BLaER1 (cell line): ENCODE data around the gene FANCE.

Experiments used
- H3K27ac ChIP-seq: shearing (Covaris generic); formaldehyde crosslinking; 2 replicates; pipeline ENCODE4 v1.8.1; 2022
- H3K27me3 ChIP-seq: shearing (Covaris generic); formaldehyde crosslinking; 2 replicates; pipeline ENCODE4 v1.8.1; 2022
- H3K36me3 ChIP-seq: shearing (Covaris generic); formaldehyde crosslinking; 2 replicates; pipeline ENCODE4 v1.8.1; 2022
- H3K4me1 ChIP-seq: shearing (Covaris generic); formaldehyde crosslinking; 2 replicates; pipeline ENCODE4 v1.8.1; 2022
- H3K4me2 ChIP-seq: shearing (Covaris generic); formaldehyde crosslinking; 2 replicates; pipeline ENCODE4 v1.8.1; 2022
- H3K4me3 ChIP-seq: shearing (Covaris generic); formaldehyde crosslinking; 2 replicates; pipeline ENCODE4 v1.8.1; 2022
- H3K9ac ChIP-seq: shearing (Covaris generic); formaldehyde crosslinking; 2 replicates; pipeline ENCODE4 v1.8.1; 2022
- H3K9me3 ChIP-seq: shearing (Covaris generic); formaldehyde crosslinking; 2 replicates; pipeline ENCODE4 v1.8.1; 2022
- H4K20me1 ChIP-seq: shearing (Covaris generic); formaldehyde crosslinking; 2 replicates; pipeline ENCODE4 v1.8.1; 2022
- Cebpa-rat ChIP-seq: shearing (Covaris generic); IDR thresholded peaks from 2 replicates; pipeline ENCODE4 v1.8.1; 2022

The FANCE gene

DNA sequence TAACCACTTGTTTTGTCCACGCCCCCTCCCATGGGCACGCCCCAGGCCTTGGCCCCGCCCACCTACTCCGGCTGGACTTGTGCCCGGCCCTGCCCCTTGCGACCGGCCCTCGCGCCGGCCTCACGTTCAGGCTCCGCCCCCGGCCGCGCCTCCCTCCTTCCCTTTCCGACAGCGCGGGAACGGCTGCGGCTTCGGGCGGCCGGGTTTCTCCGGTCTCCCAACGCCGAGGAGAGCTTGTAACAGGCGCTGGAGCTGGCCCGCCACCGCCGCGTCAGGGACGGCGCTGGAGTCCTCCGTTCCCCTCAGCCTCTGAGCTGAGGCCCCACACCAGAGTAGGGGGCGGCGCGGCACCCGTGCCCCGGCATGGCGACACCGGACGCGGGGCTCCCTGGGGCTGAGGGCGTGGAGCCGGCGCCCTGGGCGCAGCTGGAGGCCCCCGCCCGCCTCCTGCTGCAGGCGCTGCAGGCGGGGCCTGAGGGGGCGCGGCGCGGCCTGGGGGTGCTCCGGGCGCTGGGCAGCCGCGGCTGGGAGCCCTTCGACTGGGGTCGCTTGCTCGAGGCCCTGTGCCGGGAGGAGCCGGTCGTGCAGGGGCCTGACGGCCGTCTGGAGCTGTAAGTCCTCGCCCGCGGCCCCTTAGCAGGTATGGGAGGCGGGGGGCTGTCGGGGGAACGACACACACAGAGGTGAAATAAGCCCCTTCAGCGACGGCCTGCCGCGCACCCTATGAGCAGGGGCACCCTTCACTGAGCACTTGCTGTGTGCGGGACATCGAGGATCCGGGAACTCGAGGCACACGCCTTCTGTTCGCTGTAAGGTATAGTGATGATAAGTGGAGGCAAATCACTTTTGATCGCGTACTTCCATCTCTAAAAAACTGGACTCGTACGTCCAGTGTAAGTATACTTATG, at the start of gene FANCE:
Gene FANCE (plus strand): TSS at position 156 of the 908 bp plus-strand sequence. CDS start 208 bp downstream, at position 364.
- Histone ChIP-seq H3K9ac (peak within 1 kb of the TSS; percentile 84), H3K4me3 (peak within 1 kb of the TSS; percentile 82), H3K27me3 (no peaks in the 10 kb centered on the region), H3K4me1 (peaks cover 35% of the 10 kb centered on the region), H3K36me3 (peaks cover 24% of the 10 kb centered on the region), H3K4me2 (peak within 1 kb of the TSS; percentile 97), H3K27ac (peak within 1 kb of the TSS; percentile 80), H3K9me3 (no peaks in the 10 kb centered on the region), H4K20me1 (peaks cover 5% of the 10 kb centered on the region)
- no peak for TF ChIP-seq Cebpa-rat

DNA sequence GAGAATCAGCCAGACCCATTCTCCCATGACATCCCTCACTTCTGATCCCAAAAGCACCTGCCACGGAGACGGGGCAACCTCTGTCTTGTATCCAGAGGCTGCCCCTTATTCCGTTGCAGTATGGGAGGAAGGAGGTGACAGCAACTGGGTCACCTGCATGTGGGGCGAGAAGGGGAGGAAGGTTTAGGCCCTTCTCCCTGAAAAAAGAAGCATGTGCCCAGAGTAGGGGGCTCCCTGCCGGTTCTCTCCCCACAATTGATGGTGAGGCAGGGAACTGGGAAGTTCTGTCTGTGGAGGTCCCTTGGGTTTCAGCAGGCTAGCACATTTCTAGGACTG, 49.3 kb upstream of the FANCE start:
- no peak for TF ChIP-seq Cebpa-rat
- H3K4me1 ChIP-seq = peaks cover 16% of the 10 kb centered on the region
- no peaks in the 10 kb centered on the region for H3K9me3 ChIP-seq
- peaks cover 49% of the 10 kb centered on the region; the same call in 1 of the 2 replicates for H4K20me1 ChIP-seq
- no peaks in the 10 kb centered on the region for H3K36me3 ChIP-seq
- no peak overlapping the region for H3K9ac ChIP-seq
- no peak overlapping the region for H3K27ac ChIP-seq
- no peaks in the 10 kb centered on the region for H3K27me3 ChIP-seq
- no peak overlapping the region for H3K4me2 ChIP-seq
- no peak overlapping the region for H3K4me3 ChIP-seq

DNA sequence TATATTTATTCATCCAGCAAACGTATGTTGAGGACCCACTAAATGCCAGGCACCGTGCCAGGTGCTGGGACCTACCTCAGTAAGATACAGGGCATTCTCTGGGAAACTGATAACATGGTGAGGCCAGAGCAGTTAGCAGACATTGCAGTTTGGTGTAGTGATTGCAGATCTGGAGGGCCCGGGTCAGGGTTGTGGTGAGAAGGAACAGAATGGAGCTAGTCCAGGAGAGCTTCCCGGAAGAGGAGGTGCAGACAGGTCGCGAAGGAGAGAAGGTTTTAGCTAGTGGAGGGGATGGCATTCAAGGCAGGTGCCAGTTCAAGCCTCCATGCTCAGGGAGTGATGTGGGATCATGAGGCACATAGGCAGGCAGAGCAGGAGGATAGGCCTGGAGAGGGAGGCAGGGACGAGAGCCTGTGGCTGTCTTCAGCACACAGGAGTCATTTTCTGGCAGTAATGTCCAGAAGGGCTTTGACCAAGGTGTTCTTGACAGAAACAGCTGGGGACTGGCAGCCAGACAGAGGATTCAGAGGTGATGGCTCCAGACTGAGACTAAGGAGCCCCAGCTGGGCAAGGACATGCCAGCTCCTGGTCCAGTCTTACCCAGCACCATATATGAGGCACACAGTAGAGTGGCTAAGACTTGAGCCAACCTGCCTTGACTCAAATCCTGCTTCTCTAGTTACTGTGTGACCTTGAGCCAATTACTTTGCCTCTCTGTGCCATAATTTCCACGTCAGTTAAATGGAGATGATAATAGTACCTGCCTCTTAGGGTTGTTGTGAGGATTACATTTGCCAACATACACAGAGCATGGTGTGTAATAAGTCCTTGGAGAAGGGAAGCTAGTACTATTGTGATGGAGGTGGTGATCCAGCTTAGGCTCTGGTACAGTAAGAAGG, 48.3 kb upstream of the FANCE start:
- Histone ChIP-seq H3K4me2 (no peak overlapping the region), H3K9me3 (no peaks in the 10 kb centered on the region), H3K27me3 (no peaks in the 10 kb centered on the region), H4K20me1 (peaks cover 59% of the 10 kb centered on the region; the same call in 1 of the 2 replicates), H3K36me3 (no peaks in the 10 kb centered on the region), H3K4me3 (no peak overlapping the region), H3K4me1 (peaks cover 23% of the 10 kb centered on the region), H3K27ac (no peak overlapping the region), H3K9ac (no peak overlapping the region)
- TF ChIP-seq Cebpa-rat = no peak

DNA sequence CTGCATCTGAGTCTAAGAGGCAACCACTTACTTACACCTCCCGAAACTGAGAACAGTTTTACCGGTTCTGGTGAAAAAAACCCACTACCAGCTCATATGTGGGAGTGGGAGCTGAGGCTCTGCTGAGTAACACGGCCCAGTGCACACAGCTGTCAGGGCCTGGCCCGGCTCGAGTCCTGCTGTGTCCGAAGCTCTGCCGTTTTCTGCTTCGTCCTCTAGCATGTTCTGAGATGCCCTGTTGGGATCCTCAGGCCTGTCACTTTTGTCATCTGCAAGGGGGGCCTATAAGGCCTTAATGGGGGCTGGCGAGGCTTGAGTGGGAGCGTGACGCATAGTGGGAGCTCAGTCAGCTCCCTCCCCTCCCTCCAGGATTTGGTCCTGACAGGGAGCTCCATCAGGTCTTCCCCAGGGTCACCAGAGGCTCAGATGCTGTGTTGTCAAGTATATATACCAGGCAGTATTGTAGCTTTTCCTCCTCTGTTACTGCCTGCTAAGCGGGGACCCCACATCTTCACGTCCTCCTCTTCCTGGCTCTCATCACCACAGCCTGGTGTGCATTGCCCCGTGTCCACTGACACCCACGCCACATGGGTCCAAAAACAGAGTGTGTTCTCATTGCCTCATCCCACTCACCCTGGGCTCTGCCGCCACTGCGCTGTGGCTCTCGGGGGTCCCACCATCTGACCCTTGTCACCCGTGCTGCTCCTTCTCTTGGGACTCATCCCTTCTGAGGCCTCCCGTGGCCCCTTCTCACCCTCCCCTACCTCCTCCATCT, 45.2 kb upstream of the FANCE start:
- Histone ChIP-seq H3K4me2 (peak overlapping the region; percentile 34), H3K36me3 (peaks cover 10% of the 10 kb centered on the region), H3K4me1 (peaks cover 43% of the 10 kb centered on the region), H4K20me1 (peaks cover 73% of the 10 kb centered on the region; the same call in 1 of the 2 replicates), H3K9me3 (no peaks in the 10 kb centered on the region), H3K27ac (no peak overlapping the region), H3K9ac (no peak overlapping the region), H3K4me3 (no peak overlapping the region), H3K27me3 (no peaks in the 10 kb centered on the region)
- no peak for TF ChIP-seq Cebpa-rat

DNA sequence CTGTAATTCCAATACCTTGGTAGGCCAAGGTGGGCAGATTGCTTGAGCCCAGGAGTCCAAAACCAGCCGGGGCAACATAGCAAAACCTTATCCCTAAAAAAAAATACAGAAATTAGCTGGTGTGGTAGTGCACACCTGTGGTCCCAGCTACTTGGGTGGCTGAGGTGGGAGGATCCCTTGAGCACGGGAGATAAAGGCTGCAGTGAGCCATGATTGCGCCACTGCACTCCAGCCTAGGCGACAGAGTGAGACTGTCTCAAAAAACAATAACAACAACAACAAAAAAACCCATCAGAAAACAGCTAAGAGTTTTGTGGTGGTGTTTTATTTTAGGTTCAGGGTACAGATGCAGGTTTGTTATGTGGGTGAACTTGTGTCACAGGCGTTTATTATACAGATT, 42.9 kb upstream of the FANCE start:
- H3K27ac ChIP-seq = no peak overlapping the region
- H3K9me3 ChIP-seq = no peaks in the 10 kb centered on the region
- peaks cover 44% of the 10 kb centered on the region for H3K4me1 ChIP-seq
- H3K4me2 ChIP-seq = no peak overlapping the region
- no peak for TF ChIP-seq Cebpa-rat
- no peaks in the 10 kb centered on the region for H3K27me3 ChIP-seq
- H3K4me3 ChIP-seq = no peak overlapping the region
- H3K9ac ChIP-seq = no peak overlapping the region
- H3K36me3 ChIP-seq = peaks cover 31% of the 10 kb centered on the region
- peaks cover 52% of the 10 kb centered on the region; the same call in 1 of the 2 replicates for H4K20me1 ChIP-seq

- Histone ChIP-seq H3K27ac (no peak overlapping the region), H3K36me3 (peaks cover 39% of the 10 kb centered on the region), H3K4me1 (peaks cover 53% of the 10 kb centered on the region), H4K20me1 (peaks cover 54% of the 10 kb centered on the region), H3K9me3 (no peaks in the 10 kb centered on the region), H3K4me3 (no peak overlapping the region), H3K9ac (no peak overlapping the region), H3K27me3 (no peaks in the 10 kb centered on the region), H3K4me2 (peak overlapping the region; percentile 76)
- no peak for TF ChIP-seq Cebpa-rat
Measured at GRCh38 chr6:35410131-35410530, 42.0 kb upstream of the FANCE start.

DNA sequence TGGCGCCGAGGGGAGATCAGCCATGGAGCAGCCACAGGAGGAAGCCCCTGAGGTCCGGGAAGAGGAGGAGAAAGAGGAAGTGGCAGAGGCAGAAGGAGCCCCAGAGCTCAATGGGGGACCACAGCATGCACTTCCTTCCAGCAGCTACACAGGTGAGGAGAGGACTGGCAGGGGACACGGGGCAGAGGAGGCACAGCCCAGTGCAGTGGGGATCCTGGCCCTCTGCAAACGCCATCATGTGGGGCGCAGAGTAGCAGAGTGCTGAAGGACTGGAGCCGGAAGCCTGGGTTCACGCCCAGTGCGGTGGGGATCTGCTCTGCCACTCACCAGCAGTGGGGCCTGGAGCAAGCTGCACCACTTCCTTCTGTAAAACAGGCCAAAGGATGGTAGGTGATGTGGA, 41.1 kb upstream of the FANCE start:
- Histone ChIP-seq H3K4me2 (peak overlapping the region; percentile 76), H3K27me3 (no peaks in the 10 kb centered on the region), H3K4me3 (no peak overlapping the region), H3K9me3 (no peaks in the 10 kb centered on the region), H3K9ac (no peak overlapping the region), H3K4me1 (peaks cover 56% of the 10 kb centered on the region), H3K27ac (peak overlapping the region; percentile 44; the same call in 1 of the 2 replicates), H3K36me3 (peaks cover 39% of the 10 kb centered on the region), H4K20me1 (peaks cover 49% of the 10 kb centered on the region)
- TF ChIP-seq Cebpa-rat = no peak

- Histone ChIP-seq H3K4me2 (no peak overlapping the region), H3K9ac (no peak overlapping the region), H4K20me1 (peaks cover 41% of the 10 kb centered on the region), H3K9me3 (no peaks in the 10 kb centered on the region), H3K36me3 (peaks cover 48% of the 10 kb centered on the region), H3K4me3 (no peak overlapping the region), H3K27me3 (no peaks in the 10 kb centered on the region), H3K27ac (no peak overlapping the region), H3K4me1 (peaks cover 46% of the 10 kb centered on the region)
- no peak for TF ChIP-seq Cebpa-rat
Measured at GRCh38 chr6:35412102-35412501, 40.0 kb upstream of the FANCE start.

- no peaks in the 10 kb centered on the region for H3K27me3 ChIP-seq
- H3K9me3 ChIP-seq = no peaks in the 10 kb centered on the region
- H4K20me1 ChIP-seq = peaks cover 28% of the 10 kb centered on the region
- H3K9ac ChIP-seq = no peak overlapping the region
- peaks cover 51% of the 10 kb centered on the region for H3K4me1 ChIP-seq
- no peak overlapping the region for H3K4me3 ChIP-seq
- no peak overlapping the region for H3K4me2 ChIP-seq
- no peak for TF ChIP-seq Cebpa-rat
- no peak overlapping the region for H3K27ac ChIP-seq
- H3K36me3 ChIP-seq = peaks cover 51% of the 10 kb centered on the region
Measured at GRCh38 chr6:35413911-35414310, 38.2 kb upstream of the FANCE start.
